GM23248 (cell line): ENCODE data around the gene RNF183. TPM values are rescaled to one million over a fixed set of nuclear protein-coding genes. Genes with fewer than 3 reads are reported as not detected.

ENCODE experiments used
- DNase-seq: peaks from one replicate; pipeline ENCODE4 v3.0.0-alpha.2; 2015
- H2AFZ ChIP-seq: fragments of 200-600 bp; sonication (generic); 2 replicates; pipeline ENCODE4 v1.6.1; 2016; ENCODE audit warnings: antibody characterized with exemption
- H3F3A ChIP-seq: fragments of 200-600 bp; sonication (generic); 2 replicates; pipeline ENCODE4 v1.6.1; 2016; ENCODE audit warnings: mild to moderate bottlenecking, antibody characterized with exemption, mixed run types; ENCODE audit not compliant: insufficient read depth
- H3K27ac ChIP-seq: fragments of 200-600 bp; sonication (generic); 2 replicates; pipeline ENCODE4 v1.5.1; 2016; ENCODE audit warnings: mild to moderate bottlenecking
- H3K27me3 ChIP-seq: fragments of 200-600 bp; sonication (generic); replicated peaks from 2 replicates; pipeline ENCODE4 v1.6.1; 2016; ENCODE audit warnings: mild to moderate bottlenecking; ENCODE audit not compliant: insufficient read depth
- H3K36me3 ChIP-seq: fragments of 200-600 bp; sonication (generic); 2 replicates; pipeline ENCODE4 v1.6.1; 2016; ENCODE audit warnings: low read depth, mild to moderate bottlenecking
- H3K4me1 ChIP-seq: fragments of 200-600 bp; sonication (generic); 2 replicates; pipeline ENCODE4 v1.6.1; 2016; ENCODE audit warnings: mild to moderate bottlenecking; ENCODE audit not compliant: insufficient read depth
- H3K4me2 ChIP-seq: fragments of 200-600 bp; sonication (generic); one replicate; pipeline ENCODE4 v1.6.1; 2016; ENCODE audit warnings: mild to moderate bottlenecking; ENCODE audit not compliant: unreplicated experiment
- H3K4me3 ChIP-seq: fragments of 200-600 bp; sonication (generic); 2 replicates; pipeline ENCODE4 v1.5.1; 2016; ENCODE audit warnings: mild to moderate bottlenecking
- H3K79me2 ChIP-seq: fragments of 200-600 bp; sonication (generic); 2 replicates; pipeline ENCODE4 v1.6.1; 2016; ENCODE audit warnings: mild to moderate bottlenecking; ENCODE audit not compliant: insufficient read depth
- H3K9ac ChIP-seq: fragments of 200-600 bp; sonication (generic); 2 replicates; pipeline ENCODE4 v1.6.1; 2016; ENCODE audit warnings: mild to moderate bottlenecking
- H3K9me2 ChIP-seq: fragments of 200-600 bp; sonication (generic); 2 replicates; pipeline ENCODE4 v1.6.1; 2016; ENCODE audit warnings: mixed run types, mild to moderate bottlenecking, moderate library complexity; ENCODE audit not compliant: insufficient read depth
- H3K9me3 ChIP-seq: fragments of 200-600 bp; sonication (generic); one replicate; pipeline ENCODE4 v1.6.1; 2017; ENCODE audit warnings: low read depth
- H4K20me1 ChIP-seq: fragments of 200-600 bp; sonication (generic); 2 replicates; pipeline ENCODE4 v1.6.0; 2016; ENCODE audit not compliant: insufficient read depth
- EZH2 ChIP-seq: fragments of 200-600 bp; sonication (generic); IDR thresholded peaks from 2 replicates; pipeline ENCODE4 v1.6.1; 2018; ENCODE audit warnings: antibody characterized with exemption, mild to moderate bottlenecking; ENCODE audit not compliant: insufficient read depth, poor library complexity, severe bottlenecking
- EZH2phosphoT487 ChIP-seq: fragments of 200-600 bp; sonication (generic); IDR thresholded peaks from 2 replicates; pipeline ENCODE4 v1.6.1; 2018; ENCODE audit warnings: antibody characterized with exemption, moderate library complexity, mild to moderate bottlenecking, low read depth; ENCODE audit not compliant: insufficient read depth
- WGBS, 2 experiments: methylation state at CpG; one replicate each; pipeline ENCODE4 v1.1.6; 2015 to 2017; ENCODE audit warnings: low lambda C conversion rate in 2 of 2, low coverage in 1 of 2; ENCODE audit errors: missing lambda C conversion rate in 2 of 2; 5-methylcytosine and 5-hydroxymethylcytosine counted together
- in situ Hi-C: fragments of 300-500 bp; cut with MboI; formaldehyde crosslinking; loops from 2 replicates; pipeline ENCODE4 v1.15.0; 2020
- polyA plus RNA-seq: library from polyadenylated mRNA; unstranded; fragments of >200 nt; fragmentation: Nextera tagmentation; extraction: Ambion mirVana; gene quantifications from 2 replicates; pipeline ENCODE4 v1.2.1, GENCODE V29; 2016
- total RNA-seq: library from RNA; depleted of rRNA; stranded (reverse); fragments of >200 nt; shearing (Covaris generic); gene quantifications from 2 replicates; pipeline ENCODE4 v1.2.3, GENCODE V29; 2014

The RNF183 gene
- total and polyA plus RNA-seq, 2 experiments from 2014 or later = not detected

DNA sequence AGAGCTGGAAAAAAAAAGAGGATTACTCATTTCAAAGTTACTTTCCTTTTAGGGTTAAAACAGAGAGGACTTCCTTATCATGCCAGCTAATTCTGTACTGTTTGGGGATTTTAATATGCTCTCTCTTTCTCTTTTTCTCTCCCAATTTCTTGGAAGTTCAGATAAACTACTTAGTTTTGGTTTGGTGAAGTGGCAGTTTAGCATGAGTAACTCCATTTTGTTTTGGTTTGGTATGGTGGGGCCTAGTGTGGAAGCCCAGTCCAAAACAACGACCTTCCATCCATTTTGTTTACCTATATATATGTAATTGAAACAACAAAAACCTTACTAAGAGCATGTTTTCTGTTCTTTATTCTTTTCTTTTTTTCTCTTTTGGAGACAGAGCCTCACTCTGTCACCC, 42.5 kb upstream of the RNF183 start:
- 0 to 4% methylated on average over 1 of the region's 1 CpG for WGBS, 2 experiments
- Histone ChIP-seq H3K36me3 (no peaks in the 10 kb centered on the region), H4K20me1 (no peaks in the 10 kb centered on the region), H3K9me2 (no peaks in the 10 kb centered on the region), H3K9ac (no peak overlapping the region), H3K27me3 (peaks cover 28% of the 10 kb centered on the region), H2AFZ (no peak overlapping the region), H3K27ac (no peak overlapping the region), H3K4me3 (no peak overlapping the region), H3F3A (no peaks in the 10 kb centered on the region), H3K4me2 (no peak overlapping the region), H3K9me3 (no peaks in the 10 kb centered on the region), H3K79me2 (no peaks in the 10 kb centered on the region), H3K4me1 (no peaks in the 10 kb centered on the region)
- in situ Hi-C loops = no loop called here
- TF ChIP-seq EZH2 (no peak), EZH2phosphoT487 (no peak)
- no peak for DNase-seq

DNA sequence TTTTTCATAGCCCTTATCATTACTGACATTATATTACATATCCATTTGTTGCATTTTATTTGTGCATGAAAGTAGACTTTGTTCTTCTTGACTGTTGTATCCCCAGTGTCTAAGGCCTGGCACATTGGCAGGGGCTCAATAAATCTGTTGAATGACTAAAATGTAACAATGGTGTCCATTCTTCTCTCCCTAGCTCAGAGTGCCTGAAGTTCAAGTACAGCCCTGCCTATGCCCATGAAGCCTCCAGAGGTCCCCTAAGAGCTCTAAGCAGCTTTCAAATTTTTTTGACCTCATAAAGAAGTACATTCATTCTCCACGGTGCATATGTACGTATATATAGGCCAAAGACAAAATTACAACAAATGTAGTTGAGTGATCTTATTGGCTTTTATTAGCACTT, 42.0 kb upstream of the RNF183 start:
- H3K27ac ChIP-seq = no peak overlapping the region
- DNase-seq = no peak
- H3K4me3 ChIP-seq = no peak overlapping the region
- no peaks in the 10 kb centered on the region for H3K9me3 ChIP-seq
- no peak overlapping the region for H2AFZ ChIP-seq
- H3K27me3 ChIP-seq = peaks cover 24% of the 10 kb centered on the region
- H3K4me2 ChIP-seq = no peak overlapping the region
- 11 to 16% methylated on average over 2 of the region's 2 CpGs for WGBS, 2 experiments
- no peaks in the 10 kb centered on the region for H4K20me1 ChIP-seq
- no peaks in the 10 kb centered on the region for H3K9me2 ChIP-seq
- H3K9ac ChIP-seq = no peak overlapping the region
- no peak for TF ChIP-seq EZH2phosphoT487
- TF ChIP-seq EZH2 = no peak
- in situ Hi-C loops = no loop called here
- no peaks in the 10 kb centered on the region for H3K4me1 ChIP-seq
- no peaks in the 10 kb centered on the region for H3K36me3 ChIP-seq
- H3K79me2 ChIP-seq = no peaks in the 10 kb centered on the region
- no peaks in the 10 kb centered on the region for H3F3A ChIP-seq

DNA sequence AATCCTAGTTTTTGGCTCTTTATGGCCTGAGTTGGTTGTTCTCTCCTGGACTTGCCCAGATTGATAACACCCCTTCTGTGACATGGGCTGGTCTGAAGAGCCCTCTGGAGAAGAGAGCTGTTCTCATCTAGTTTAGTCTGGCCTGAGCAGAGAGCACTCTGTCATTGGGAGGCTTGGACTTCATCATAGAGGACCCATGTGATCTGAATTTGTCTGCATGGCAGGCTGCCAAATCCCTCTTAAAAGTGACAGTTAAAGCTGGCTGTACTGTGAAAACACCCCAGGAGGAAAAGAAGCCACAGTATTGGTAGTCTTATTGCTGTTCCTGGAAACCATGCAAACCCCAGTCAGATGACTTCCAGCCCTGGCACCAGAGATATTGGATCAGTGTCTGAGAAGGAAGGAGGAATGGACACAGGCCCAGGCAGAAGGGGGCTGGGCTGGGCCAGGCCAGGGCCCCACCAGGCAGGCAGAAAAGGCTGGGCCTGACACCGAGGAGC, 40.6 kb upstream of the RNF183 start:
- no peak for TF ChIP-seq EZH2
- no peak for TF ChIP-seq EZH2phosphoT487
- WGBS, 2 experiments = 5 to 17% methylated on average over 1 of the region's 1 CpG
- Histone ChIP-seq H3K27ac (no peak overlapping the region), H3K79me2 (0 out of 2 replicates have a peak, but pooled peaks cover 5% of the 10 kb centered on the region), H3K4me1 (peaks cover 8% of the 10 kb centered on the region), H3K36me3 (no peaks in the 10 kb centered on the region), H3K4me3 (no peak overlapping the region), H4K20me1 (no peaks in the 10 kb centered on the region), H3K27me3 (peaks cover 10% of the 10 kb centered on the region; the same call in 1 of the 2 replicates), H3K9me3 (no peaks in the 10 kb centered on the region), H3K9ac (no peak overlapping the region), H3K4me2 (no peak overlapping the region), H3F3A (no peaks in the 10 kb centered on the region), H2AFZ (peak overlapping the region; percentile 36; the same call in 1 of the 2 replicates), H3K9me2 (no peaks in the 10 kb centered on the region)
- DNase-seq = peak; percentile 42
- in situ Hi-C loops = no loop called here

DNA sequence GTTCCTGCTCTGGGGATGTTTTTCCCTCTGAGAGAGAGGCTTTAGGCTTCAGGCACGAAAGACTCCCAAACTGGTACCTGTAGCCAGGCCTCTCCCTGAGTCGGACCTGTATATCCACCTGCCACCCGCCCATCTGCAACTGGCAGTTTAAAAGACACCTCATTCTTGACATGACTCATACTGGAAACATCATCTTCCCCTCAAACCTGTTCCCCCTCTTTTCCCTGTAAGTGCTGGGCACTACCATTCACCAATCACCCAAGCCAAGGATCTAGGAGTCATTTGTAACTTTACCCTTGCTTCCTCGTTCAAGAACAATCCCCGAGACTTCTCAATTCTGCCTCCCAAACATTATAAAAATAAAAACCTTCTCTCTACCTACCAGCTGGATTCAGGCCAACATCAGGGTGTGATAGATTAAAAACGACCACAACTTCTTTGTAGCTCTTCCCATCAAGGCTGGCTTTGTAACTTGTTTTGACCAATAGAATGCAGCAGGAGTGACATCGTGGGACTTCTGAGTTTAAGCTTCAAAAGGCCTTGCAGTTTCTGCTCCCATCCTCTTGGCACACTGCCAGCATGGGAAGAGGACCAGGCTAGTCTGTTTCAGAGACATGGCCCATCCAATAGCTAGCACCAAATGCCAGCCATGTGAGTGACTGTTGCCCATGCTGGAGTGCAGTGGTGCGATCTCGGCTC, 38.7 kb upstream of the RNF183 start:
- Histone ChIP-seq H3K27me3 (no peaks in the 10 kb centered on the region), H3K9me2 (no peaks in the 10 kb centered on the region), H3K4me2 (no peak overlapping the region), H3K9me3 (no peaks in the 10 kb centered on the region), H3F3A (no peaks in the 10 kb centered on the region), H3K9ac (no peak overlapping the region), H2AFZ (no peak overlapping the region), H3K27ac (no peak overlapping the region), H3K4me3 (no peak overlapping the region), H3K79me2 (0 out of 2 replicates have a peak, but pooled peaks cover 7% of the 10 kb centered on the region), H3K36me3 (no peaks in the 10 kb centered on the region), H4K20me1 (no peaks in the 10 kb centered on the region), H3K4me1 (peaks cover 8% of the 10 kb centered on the region)
- WGBS, 2 experiments = 65 to 68% methylated on average over 9 of the region's 9 CpGs
- TF ChIP-seq EZH2 (no peak), EZH2phosphoT487 (no peak)
- in situ Hi-C loops = no loop called here
- no peak for DNase-seq
